AG04450 (cell line): ENCODE measurements around the gene CNOT6. TPM values are rescaled to one million over a fixed set of nuclear protein-coding genes. Genes with fewer than 3 reads are reported as not detected.

Experiments
- CTCF ChIA-PET: fragments of 300-600, 350-600 bp; formaldehyde crosslinking; extraction: SDS; loops from one replicate; lab custom pipeline; 2022; ENCODE audit warnings: antibody characterized with exemption, inconsistent platforms; lab: Charles Lee
- POLR2A ChIA-PET: fragments of 350-600 bp; formaldehyde crosslinking; extraction: SDS; loops from one replicate; lab custom pipeline; 2021; ENCODE audit warnings: antibody characterized with exemption, inconsistent platforms; lab: Yijun Ruan, JAX
- DNase-seq: peaks from one replicate; pipeline ENCODE4 v3.0.0-alpha.2; 2011; ENCODE audit warnings: low read depth, low spot score
- H3K27ac ChIP-seq: one replicate; pipeline ENCODE4 v1.5.1; 2012; ENCODE audit warnings: low read depth, low read length, control low read depth
- H3K27me3 ChIP-seq: one replicate; pipeline ENCODE4 v1.6.0; 2012; ENCODE audit warnings: low read length; ENCODE audit not compliant: control insufficient read depth, insufficient read depth
- H3K4me3 ChIP-seq: 2 replicates; pipeline ENCODE4 v1.5.1; 2011; ENCODE audit warnings: mild to moderate bottlenecking, low read depth, low read length, control low read depth
- H3K9me3 ChIP-seq: 2 replicates; pipeline ENCODE4 v1.5.1; 2012; ENCODE audit warnings: low read length; ENCODE audit not compliant: control insufficient read depth, insufficient read depth
- polyA plus RNA-seq: library from polyadenylated mRNA; depleted of rRNA; stranded (reverse); fragments of >200 nt; gene quantifications from 2 replicates; pipeline ENCODE4 v1.2.3, GENCODE V29; 2011
- TF ChIP-seq, protein P1 (sequence below): IDR thresholded peaks from 2 replicates; pipeline ENCODE4 v1.5.1; 2011; ENCODE audit warnings: low read depth, low read length, control low read depth, inconsistent platforms

The CNOT6 gene
- polyA plus RNA-seq, 1 experiment, result 21.5 TPM

DNA sequence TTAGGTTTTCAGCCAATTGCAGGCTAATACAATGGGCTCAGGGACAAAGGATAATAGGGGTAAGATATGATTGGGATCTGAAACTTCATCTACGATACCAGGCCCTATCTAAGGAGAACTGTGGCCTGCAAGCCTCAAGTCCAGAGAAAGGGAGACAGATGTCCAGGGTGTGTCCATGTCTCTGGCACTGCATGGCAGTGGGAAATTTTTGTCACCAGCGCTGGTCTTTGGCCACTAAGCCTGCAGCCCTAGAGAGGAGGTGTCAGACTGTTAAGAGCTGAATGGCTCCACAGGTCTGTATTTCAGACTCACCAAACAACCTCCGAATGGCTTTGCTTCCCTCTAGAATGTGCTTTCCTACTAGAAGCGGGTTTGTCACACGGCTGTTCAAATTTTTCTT is 6.6 kb upstream of the CNOT6 start:
- Histone ChIP-seq H3K27ac (no peak overlapping the region), H3K9me3 (peaks cover 6% of the 10 kb centered on the region), H3K4me3 (no peak overlapping the region), H3K27me3 (no peaks in the 10 kb centered on the region)
- ChIA-PET POLR2A (no interaction called here), CTCF (no interaction called here)
- TF ChIP-seq, protein P1, sequence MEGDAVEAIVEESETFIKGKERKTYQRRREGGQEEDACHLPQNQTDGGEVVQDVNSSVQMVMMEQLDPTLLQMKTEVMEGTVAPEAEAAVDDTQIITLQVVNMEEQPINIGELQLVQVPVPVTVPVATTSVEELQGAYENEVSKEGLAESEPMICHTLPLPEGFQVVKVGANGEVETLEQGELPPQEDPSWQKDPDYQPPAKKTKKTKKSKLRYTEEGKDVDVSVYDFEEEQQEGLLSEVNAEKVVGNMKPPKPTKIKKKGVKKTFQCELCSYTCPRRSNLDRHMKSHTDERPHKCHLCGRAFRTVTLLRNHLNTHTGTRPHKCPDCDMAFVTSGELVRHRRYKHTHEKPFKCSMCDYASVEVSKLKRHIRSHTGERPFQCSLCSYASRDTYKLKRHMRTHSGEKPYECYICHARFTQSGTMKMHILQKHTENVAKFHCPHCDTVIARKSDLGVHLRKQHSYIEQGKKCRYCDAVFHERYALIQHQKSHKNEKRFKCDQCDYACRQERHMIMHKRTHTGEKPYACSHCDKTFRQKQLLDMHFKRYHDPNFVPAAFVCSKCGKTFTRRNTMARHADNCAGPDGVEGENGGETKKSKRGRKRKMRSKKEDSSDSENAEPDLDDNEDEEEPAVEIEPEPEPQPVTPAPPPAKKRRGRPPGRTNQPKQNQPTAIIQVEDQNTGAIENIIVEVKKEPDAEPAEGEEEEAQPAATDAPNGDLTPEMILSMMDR, result no peak
- DNase-seq, result no peak

DNA sequence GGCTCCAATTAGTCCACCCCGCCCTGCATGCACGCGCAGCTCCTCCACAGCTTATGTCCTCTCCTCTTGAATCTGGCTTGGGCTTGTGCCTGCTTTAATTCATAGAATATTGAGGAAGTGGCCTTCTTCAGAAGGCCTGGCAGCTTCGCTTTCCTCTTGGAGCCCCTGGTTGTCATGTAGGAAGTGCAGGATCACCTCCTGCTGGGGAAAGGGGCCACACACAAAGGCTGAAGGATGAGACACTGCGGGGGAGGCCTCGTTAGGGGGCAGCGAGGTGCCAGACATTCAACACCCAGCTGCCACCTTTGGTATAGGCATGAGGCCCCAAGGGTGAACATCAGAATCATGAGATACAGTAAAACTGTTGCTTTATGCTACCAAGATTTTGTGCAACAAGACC is 2.7 kb upstream of the CNOT6 start:
- CTCF ChIA-PET, result interaction anchor here (0.7 kb wide), 1 partner anchor 26 kb away, joined by 5 read pairs; no protein-coding TSS in a partner anchor
- H3K27me3 ChIP-seq, result no peaks in the 10 kb centered on the region
- POLR2A ChIA-PET, result no interaction called here
- H3K27ac ChIP-seq, result no peak overlapping the region
- no peak for DNase-seq
- TF ChIP-seq, protein P1, result no peak
- no peak overlapping the region for H3K4me3 ChIP-seq
- H3K9me3 ChIP-seq, result peaks cover 3% of the 10 kb centered on the region

DNA sequence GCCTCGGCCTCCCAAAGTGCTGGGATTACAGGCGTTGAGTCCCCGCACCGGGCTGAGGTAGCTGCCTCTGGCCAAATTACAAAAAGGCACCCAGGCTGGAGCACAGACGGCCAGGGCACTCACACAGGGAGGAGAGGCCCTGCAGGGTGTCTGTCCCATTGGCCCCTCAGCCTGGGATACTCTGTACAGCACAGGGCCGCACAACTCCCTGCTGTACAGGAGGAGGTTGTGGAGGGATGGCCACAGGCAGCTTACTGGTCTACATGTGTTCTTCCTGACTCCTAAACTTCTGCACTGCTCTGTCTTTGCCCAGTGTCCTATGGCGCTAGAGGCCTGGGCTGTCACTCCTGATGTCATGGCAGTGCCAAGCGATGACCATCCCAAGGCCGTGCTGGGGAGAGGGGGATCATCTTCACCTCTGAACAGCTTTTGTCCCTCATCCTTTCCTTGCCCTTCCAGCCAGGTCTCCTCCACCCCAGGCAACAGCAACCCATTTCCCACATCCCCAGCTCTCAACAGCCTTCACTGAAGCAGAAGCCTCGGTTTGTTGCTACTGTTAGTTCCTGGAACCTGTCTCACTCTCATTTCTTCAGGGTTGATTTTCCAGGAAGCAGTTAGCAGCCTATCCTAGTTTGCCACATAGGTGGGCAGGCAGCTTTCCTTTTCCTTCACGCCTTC is 1.8 kb upstream of the CNOT6 start:
- Histone ChIP-seq H3K27ac (peak overlapping the region; percentile 21), H3K9me3 (no peaks in the 10 kb centered on the region), H3K27me3 (no peaks in the 10 kb centered on the region), H3K4me3 (no peak overlapping the region)
- TF ChIP-seq, protein P1, result no peak
- DNase-seq, result no peak
- ChIA-PET CTCF (interaction anchor here (0.7 to 1.8 kb wide), 2 partner anchors 21 to 25 kb away, joined by 5 to 8 read pairs; no protein-coding TSS in a partner anchor), POLR2A (interaction anchor here (0.6 kb wide), 1 partner anchor 70 kb away, joined by 7 read pairs; no protein-coding TSS in a partner anchor)

DNA sequence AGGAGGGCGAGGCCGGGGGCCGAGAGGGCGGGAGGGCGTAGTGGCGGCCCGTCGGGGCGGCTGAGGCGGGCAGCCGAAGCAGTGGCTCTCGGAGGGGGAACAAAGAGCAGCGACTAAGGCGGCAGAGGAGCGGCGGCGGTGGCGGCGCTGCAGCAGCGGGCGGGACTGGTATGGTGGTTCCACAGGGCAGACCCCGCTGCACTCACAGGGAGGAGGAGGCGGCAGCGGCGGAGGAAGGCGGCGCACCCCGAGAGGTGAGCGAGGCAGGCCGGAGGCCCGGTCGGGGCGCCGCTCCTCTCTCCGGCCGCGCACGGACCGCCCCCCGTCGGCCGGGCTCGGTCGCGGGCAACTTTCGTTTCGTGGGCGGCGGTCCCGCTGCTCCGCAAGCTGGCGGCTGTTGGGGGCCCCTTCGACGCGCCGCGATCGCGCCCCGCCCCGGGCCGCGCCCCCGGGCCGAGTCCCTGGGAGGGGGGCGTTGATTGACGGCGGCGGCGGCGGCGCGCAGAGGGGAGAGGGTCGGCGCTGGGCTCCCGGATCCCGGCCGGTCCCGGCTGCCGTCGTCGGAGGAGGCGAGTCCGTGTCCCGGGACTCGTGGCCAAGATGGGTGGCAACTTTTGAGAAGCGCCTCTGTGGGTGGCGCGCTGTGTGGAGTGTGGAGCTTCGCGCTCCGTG is 467 bp downstream of the CNOT6 start:
- Histone ChIP-seq H3K9me3 (no peaks in the 10 kb centered on the region), H3K27ac (peak overlapping the region; percentile 80), H3K4me3 (peak overlapping the region; percentile 82), H3K27me3 (no peaks in the 10 kb centered on the region)
- no peak for DNase-seq
- TF ChIP-seq, protein P1, result no peak
- ChIA-PET POLR2A (interaction anchor here (0.6 to 0.9 kb wide), 2 partner anchors 15 to 141 kb away, joined by 3 to 13 read pairs; partner anchors contain the start of gene GFPT2), CTCF (interaction anchor here (0.9 kb wide), 1 partner anchor 176 kb away, joined by 3 read pairs; no protein-coding TSS in a partner anchor)
